IMR-90 (cell line): ENCODE data around the gene RFX3. TPM values are rescaled to one million over a fixed set of nuclear protein-coding genes. Genes with fewer than 3 reads are reported as not detected.

Experiments
- ATAC-seq: fragments of 200-7000 bp; cut with Tn5 transposase; 2 replicates; pipeline ENCODE4 v1.9.1; 2020; ENCODE audit warnings: low read depth, mild to moderate bottlenecking, moderate library complexity
- BruUV-seq: library from RNA; stranded (reverse); fragments of 400-500 nt; replicated peaks from 2 replicates; lab custom pipeline; 2021; lab: Mats Ljungman, UMichigan
- CTCF ChIA-PET: fragments of 300-600 bp; formaldehyde crosslinking; extraction: SDS; loops from one replicate; lab custom pipeline; 2021; ENCODE audit warnings: antibody characterized with exemption; lab: Yijun Ruan, JAX
- POLR2A ChIA-PET: fragments of 300-600 bp; sonication (Branson Sonifier 250); formaldehyde crosslinking; loops from one replicate; lab custom pipeline; 2022; ENCODE audit warnings: antibody characterized with exemption; ENCODE audit not compliant: unreplicated experiment; lab: Charles Lee
- DNase-seq: peaks from one replicate; pipeline ENCODE4 v3.0.0; 2013
- H2AFZ ChIP-seq: replicated peaks from 2 replicates; pipeline ENCODE3; 2013; ENCODE audit warnings: low read length, mild to moderate bottlenecking; ENCODE audit not compliant: poor library complexity
- H2AK5ac ChIP-seq: 2 replicates; pipeline ENCODE4 v1.6.1; 2013; ENCODE audit warnings: low read depth, low read length, inconsistent platforms
- H2AK9ac ChIP-seq: replicated peaks from 2 replicates; pipeline ENCODE3; 2013; ENCODE audit warnings: mild to moderate bottlenecking, low read depth, low read length, moderate library complexity; ENCODE audit not compliant: poor library complexity
- H2BK120ac ChIP-seq: 2 replicates; pipeline ENCODE4 v1.6.1; 2013; ENCODE audit warnings: low read depth, low read length, inconsistent platforms
- H2BK15ac ChIP-seq: 3 replicates; pipeline ENCODE4 v1.6.1; 2013; ENCODE audit warnings: low read depth, low read length, inconsistent platforms
- H2BK20ac ChIP-seq: 2 replicates; pipeline ENCODE4 v1.6.1; 2013; ENCODE audit warnings: low read depth, mild to moderate bottlenecking, inconsistent platforms, low read length, moderate library complexity
- H2BK5ac ChIP-seq: 2 replicates; pipeline ENCODE4 v1.6.1; 2013; ENCODE audit warnings: mild to moderate bottlenecking, low read depth, low read length, inconsistent platforms; ENCODE audit not compliant: poor library complexity, severe bottlenecking
- H3K14ac ChIP-seq: replicated peaks from 2 replicates; pipeline ENCODE4 v1.6.1; 2013; ENCODE audit warnings: low read depth, low read length, inconsistent platforms
- H3K18ac ChIP-seq: 2 replicates; pipeline ENCODE4 v1.6.1; 2013; ENCODE audit warnings: low read depth, low read length, control low read depth
- H3K23ac ChIP-seq: 2 replicates; pipeline ENCODE4 v1.6.1; 2013; ENCODE audit warnings: low read depth, low read length, inconsistent platforms
- H3K27ac ChIP-seq: 2 replicates; pipeline ENCODE4 v1.5.1; 2013; ENCODE audit warnings: mild to moderate bottlenecking, control low read depth, low read length; ENCODE audit not compliant: insufficient read depth
- H3K27me3 ChIP-seq: 2 replicates; pipeline ENCODE4 v1.6.1; 2013; ENCODE audit warnings: low read length; ENCODE audit not compliant: control insufficient read depth, insufficient read depth
- H3K36me3 ChIP-seq: 2 replicates; pipeline ENCODE4 v1.6.1; 2013; ENCODE audit warnings: low read length, mixed read lengths; ENCODE audit not compliant: control insufficient read depth, insufficient read depth
- H3K4ac ChIP-seq: 2 replicates; pipeline ENCODE4 v1.6.1; 2013; ENCODE audit warnings: low read depth, low read length, inconsistent platforms
- H3K4me1 ChIP-seq: 2 replicates; pipeline ENCODE4 v1.6.1; 2013; ENCODE audit warnings: low read length, mixed read lengths; ENCODE audit not compliant: control insufficient read depth, insufficient read depth
- H3K4me2 ChIP-seq: 2 replicates; pipeline ENCODE4 v1.6.1; 2013; ENCODE audit warnings: low read depth, mild to moderate bottlenecking, control low read depth, low read length, moderate library complexity
- H3K4me3 ChIP-seq: 2 replicates; pipeline ENCODE4 v1.5.1; 2013; ENCODE audit warnings: low read depth, mild to moderate bottlenecking, control low read depth, low read length, moderate library complexity; ENCODE audit not compliant: insufficient read depth
- H3K56ac ChIP-seq: 2 replicates; pipeline ENCODE4 v1.6.1; 2013; ENCODE audit warnings: low read length, inconsistent platforms; ENCODE audit not compliant: insufficient read depth; ENCODE audit errors: extremely low read depth
- H3K79me1 ChIP-seq, 2 experiments: 2 replicates each; pipeline ENCODE4 v1.6.1; 2013; ENCODE audit warnings: low read length in 2 of 2, inconsistent platforms in 1 of 2, low read depth in 1 of 2
- H3K9ac ChIP-seq: 2 replicates; pipeline ENCODE4 v1.6.1; 2013; ENCODE audit warnings: low read depth, low read length, control low read depth
- H3K9me1 ChIP-seq: 2 replicates; pipeline ENCODE4 v1.6.1; 2013; ENCODE audit warnings: low read length, inconsistent platforms; ENCODE audit not compliant: insufficient read depth
- H3K9me3 ChIP-seq: 2 replicates; pipeline ENCODE4 v1.6.1; 2013; ENCODE audit warnings: low read length; ENCODE audit not compliant: control insufficient read depth, insufficient read depth
- H4K20me1 ChIP-seq: 2 replicates; pipeline ENCODE4 v1.6.1; 2013; ENCODE audit warnings: low read length, inconsistent platforms; ENCODE audit not compliant: insufficient read depth
- H4K5ac ChIP-seq: 2 replicates; pipeline ENCODE4 v1.6.1; 2013; ENCODE audit warnings: mild to moderate bottlenecking, low read depth, low read length, control low read depth
- H4K8ac ChIP-seq, 2 experiments: 2 replicates each; pipeline ENCODE4 v1.6.1; 2013; ENCODE audit warnings: low read depth in 2 of 2, low read length in 2 of 2, control low read depth in 1 of 2, inconsistent platforms in 1 of 2
- H4K91ac ChIP-seq: 2 replicates; pipeline ENCODE4 v1.6.1; 2013; ENCODE audit warnings: low read depth, low read length, inconsistent platforms; ENCODE audit not compliant: insufficient read depth
- BHLHE40 ChIP-seq: fragments of 150-350 bp; IDR thresholded peaks from 2 replicates; pipeline ENCODE4 v1.6.1; 2016; ENCODE audit warnings: mild to moderate bottlenecking, low read depth, low read length
- CEBPB ChIP-seq: IDR thresholded peaks from 2 replicates; pipeline ENCODE4 v1.6.1; 2012; ENCODE audit warnings: low read depth, low read length, improper control_type of control experiment
- CTCF ChIP-seq: conservative IDR thresholded peaks from 2 replicates; pipeline ENCODE4 v1.5.1; 2012; ENCODE audit warnings: mild to moderate bottlenecking, low read depth, low read length, improper control_type of control experiment
- ELK1 ChIP-seq: fragments of 150-350 bp; IDR thresholded peaks from 2 replicates; pipeline ENCODE4 v1.6.1; 2016; ENCODE audit warnings: low read depth, mild to moderate bottlenecking, low read length, moderate library complexity, borderline replicate concordance
- FOS ChIP-seq: fragments of 150-350 bp; IDR thresholded peaks from 2 replicates; pipeline ENCODE4 v1.6.1; 2016; ENCODE audit warnings: low read depth, low read length
- MAZ ChIP-seq: IDR thresholded peaks from 2 replicates; pipeline ENCODE4 v1.6.1; 2012; ENCODE audit warnings: low read depth, mild to moderate bottlenecking, low read length, improper control_type of control experiment, moderate library complexity, borderline replicate concordance
- MXI1 ChIP-seq: IDR thresholded peaks from 2 replicates; pipeline ENCODE4 v1.6.1; 2012; ENCODE audit warnings: low read depth, mild to moderate bottlenecking, low read length, moderate library complexity, borderline replicate concordance
- NFE2L2 ChIP-seq: fragments of 150-350 bp; IDR thresholded peaks from 2 replicates; pipeline ENCODE4 v1.6.1; 2016; ENCODE audit warnings: low read depth, mild to moderate bottlenecking, low read length
- POLR2A ChIP-seq: IDR thresholded peaks from 2 replicates; pipeline ENCODE4 v1.6.1; 2012; ENCODE audit warnings: mild to moderate bottlenecking, low read depth, low read length
- RAD21 ChIP-seq: IDR thresholded peaks from 2 replicates; pipeline ENCODE4 v1.6.1; 2012; ENCODE audit warnings: low read length, improper control_type of control experiment
- RCOR1 ChIP-seq: IDR thresholded peaks from 2 replicates; pipeline ENCODE4 v1.6.1; 2012; ENCODE audit warnings: mild to moderate bottlenecking, low read length, improper control_type of control experiment; ENCODE audit not compliant: insufficient replicate concordance
- RFX5 ChIP-seq: IDR thresholded peaks from 2 replicates; pipeline ENCODE4 v1.8.0; 2012; ENCODE audit warnings: low read depth, mild to moderate bottlenecking, low read length, moderate library complexity
- SMC3 ChIP-seq: fragments of 150-350 bp; IDR thresholded peaks from 2 replicates; pipeline ENCODE4 v1.6.1; 2016; ENCODE audit warnings: low read depth, mild to moderate bottlenecking, antibody characterized with exemption, low read length, moderate library complexity
- WGBS, 2 experiments: methylation state at CpG; one replicate each; pipeline versions ENCODE4 v1.1.5 to v1.1.7; 2013; ENCODE audit warnings: missing lambda C conversion rate in 2 of 2; ENCODE audit not compliant: insufficient read length in 1 of 2; ENCODE audit errors: extremely low coverage in 2 of 2; 5-methylcytosine and 5-hydroxymethylcytosine counted together
- dilution Hi-C: fragments of 300-500 bp; cut with HindIII; formaldehyde crosslinking; loops from one replicate; pipeline ENCODE4 v1.14.3; 2018; ENCODE audit warnings: low sequenced_read_pairs; ENCODE audit not compliant: unreplicated experiment
- in situ Hi-C: fragments of 300-500 bp; cut with MboI; formaldehyde crosslinking; loops from 3 replicates; pipeline ENCODE4 v1.14.3; 2019; ENCODE audit warnings: low sequenced_read_pairs, inconsistent platforms, mixed read lengths
- intact Hi-C: fragments of 100-400 bp; cut with micrococcal nuclease; formaldehyde crosslinking; loops from 2 replicates; pipeline ENCODE4 v1.10.0; 2022
- polyA plus RNA-seq, 3 experiments: library from polyadenylated mRNA; depleted of rRNA; stranded (reverse); fragments of >200 nt; gene quantifications; 2 replicates each; pipeline ENCODE4 v1.2.3, GENCODE V29; 2012; ENCODE audit warnings: low replicate concordance in 1 of 3
- total RNA-seq: library from RNA; depleted of rRNA; stranded (reverse); fragments of >200 nt; gene quantifications from 2 replicates; pipeline ENCODE4 v1.2.3, GENCODE V29; 2012

RFX3 gene
- total and polyA plus RNA-seq, 2 of the 4 experiments (the other 2 are of a cell fraction) = 1.7 to 2.7 TPM

DNA sequence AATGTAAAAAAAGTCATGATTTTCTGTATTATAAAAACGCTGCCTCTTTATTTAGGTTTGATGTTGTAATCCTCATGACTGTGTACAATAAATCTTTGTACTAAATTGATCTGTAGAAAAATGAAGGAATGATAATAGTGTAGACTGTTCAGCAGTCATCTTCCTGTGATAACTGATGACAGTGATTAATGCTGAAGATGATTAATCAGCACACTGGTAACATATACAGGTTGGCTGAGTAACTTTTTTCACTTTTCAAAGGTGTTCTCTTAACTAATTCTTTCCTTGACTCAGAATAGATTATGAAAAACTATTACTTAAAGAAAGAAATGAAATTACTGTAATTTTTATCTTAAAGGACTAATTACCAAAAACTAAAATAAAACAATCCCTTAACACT lies 122.5 kb downstream of the RFX3 start:
- H3K18ac ChIP-seq = no peak overlapping the region

More for the DNA sequence above, 122.5 kb downstream of the RFX3 start:
- Histone ChIP-seq H3K36me3 (no peaks in the 10 kb centered on the region), H3K9me3 (no peaks in the 10 kb centered on the region), H3K9me1 (no peaks in the 10 kb centered on the region), H3K4me2 (no peak overlapping the region), H3K56ac (no peak overlapping the region), H4K91ac (no peak overlapping the region), H2BK120ac (no peak overlapping the region), H4K8ac (no peak overlapping the region), H2BK20ac (no peak overlapping the region), H3K4me3 (no peak overlapping the region), H2AK5ac (no peak overlapping the region), H3K14ac (no peak overlapping the region), H2BK5ac (no peak overlapping the region), H2BK15ac (no peak overlapping the region), H4K20me1 (no peaks in the 10 kb centered on the region), H3K27ac (no peak overlapping the region), H2AFZ (no peak overlapping the region), H3K9ac (no peak overlapping the region), H3K79me1 (no peaks in the 10 kb centered on the region), H3K27me3 (no peaks in the 10 kb centered on the region), H3K4ac (no peak overlapping the region), H4K5ac (no peak overlapping the region), H2AK9ac (no peak overlapping the region), H3K23ac (no peak overlapping the region), H3K4me1 (no peaks in the 10 kb centered on the region)
- ATAC-seq (no peak), DNase-seq (no peak)
- 0% methylated on average over 1 of the region's 1 CpG; no CpG with 5 or more reads in 1 of the 2 experiments for WGBS, 2 experiments
- no TSS peak for BruUV-seq
- intact Hi-C loops (no loop called here), in situ Hi-C loops (no loop called here), dilution Hi-C loops (no loop called here)
- POLR2A ChIA-PET = no interaction called here
- TF ChIP-seq RFX5 (no peak), CTCF (no peak), MAZ (no peak), SMC3 (no peak), CEBPB (no peak), NFE2L2 (no peak), POLR2A (no peak), ELK1 (no peak), RAD21 (no peak), RCOR1 (no peak), BHLHE40 (no peak), MXI1 (no peak), FOS (no peak)
- CTCF ChIA-PET = no interaction called here
